ENCODE measurements around the gene EFR3B. TPM values are rescaled to one million over a fixed set of nuclear protein-coding genes. Genes with fewer than 3 reads are reported as not detected.
"Not testable (repeated sequence)": the region's sequence is repeated elsewhere in the genome, so short reads cannot be mapped to it uniquely, and the experiment has no call there.

Gene EFR3B
- total RNA-seq, 2 experiments from 2014 or later = 0.08 to 0.11 TPM

GRCh38 chr2:25112113-25112512, 70.2 kb downstream of the EFR3B start:
- DNase-seq (no peak), ATAC-seq (ENCODE audit: low read depth) (no peak)
- H3K4me1 Mint-ChIP-seq = no peaks in the 10 kb centered on the region
- no peak overlapping the region for H3K27ac Mint-ChIP-seq
- no peaks in the 10 kb centered on the region for H3K36me3 Mint-ChIP-seq
- H3K27me3 Mint-ChIP-seq = peaks cover 7% of the 10 kb centered on the region
- POLR2A ChIA-PET = no interaction called here
- H3K9me3 Mint-ChIP-seq = no peaks in the 10 kb centered on the region
- H3K4me3 Mint-ChIP-seq = no peak overlapping the region

GRCh38 chr2:25115249-25115883, 73.5 kb downstream of the EFR3B start:
- Mint-ChIP-seq H3K27me3 (peaks cover 4% of the 10 kb centered on the region), H3K27ac (no peak overlapping the region), H3K9me3 (no peaks in the 10 kb centered on the region), H3K4me3 (no peak overlapping the region), H3K4me1 (no peaks in the 10 kb centered on the region), H3K36me3 (no peaks in the 10 kb centered on the region)
- POLR2A ChIA-PET = no interaction called here
- ATAC-seq (ENCODE audit: low read depth) = no peak
- DNase-seq = no peak

GRCh38 chr2:25115902-25116301, 74.0 kb downstream of the EFR3B start:
- Mint-ChIP-seq H3K27ac (no peak overlapping the region), H3K4me1 (no peaks in the 10 kb centered on the region), H3K9me3 (no peaks in the 10 kb centered on the region), H3K27me3 (peaks cover 4% of the 10 kb centered on the region), H3K36me3 (no peaks in the 10 kb centered on the region), H3K4me3 (no peak overlapping the region)
- DNase-seq (no peak), ATAC-seq (ENCODE audit: low read depth) (no peak)
- POLR2A ChIA-PET = no interaction called here

- DNase-seq = no peak
- Mint-ChIP-seq H3K4me1 (no peaks in the 10 kb centered on the region), H3K9me3 (no peaks in the 10 kb centered on the region), H3K27ac (no peak overlapping the region), H3K27me3 (peaks cover 6% of the 10 kb centered on the region), H3K36me3 (no peaks in the 10 kb centered on the region), H3K4me3 (no peak overlapping the region)
- no peak for ATAC-seq (ENCODE audit: low read depth)
- POLR2A ChIA-PET = no interaction called here
Measured at GRCh38 chr2:25116956-25117355, 75.1 kb downstream of the EFR3B start.

GRCh38 chr2:25119263-25119662, 77.4 kb downstream of the EFR3B start:
- DNase-seq (no peak), ATAC-seq (ENCODE audit: low read depth) (no peak)
- peaks cover 2% of the 10 kb centered on the region for H3K4me1 Mint-ChIP-seq
- peaks cover 6% of the 10 kb centered on the region for H3K27me3 Mint-ChIP-seq
- no peak overlapping the region for H3K4me3 Mint-ChIP-seq
- no peaks in the 10 kb centered on the region for H3K36me3 Mint-ChIP-seq
- no peaks in the 10 kb centered on the region for H3K9me3 Mint-ChIP-seq
- no peak overlapping the region for H3K27ac Mint-ChIP-seq
- POLR2A ChIA-PET = no interaction called here

GRCh38 chr2:25122367-25122766, 80.5 kb downstream of the EFR3B start:
- POLR2A ChIA-PET = no interaction called here
- H3K27me3 Mint-ChIP-seq = peaks cover 2% of the 10 kb centered on the region
- no peaks in the 10 kb centered on the region for H3K36me3 Mint-ChIP-seq
- ATAC-seq (ENCODE audit: low read depth) (no peak), DNase-seq (no peak)
- no peak overlapping the region for H3K4me3 Mint-ChIP-seq
- H3K27ac Mint-ChIP-seq = no peak overlapping the region
- no peaks in the 10 kb centered on the region for H3K9me3 Mint-ChIP-seq
- H3K4me1 Mint-ChIP-seq = peaks cover 2% of the 10 kb centered on the region

GRCh38 chr2:25123682-25124081, 81.8 kb downstream of the EFR3B start:
- no peaks in the 10 kb centered on the region for H3K36me3 Mint-ChIP-seq
- no peak overlapping the region for H3K27ac Mint-ChIP-seq
- DNase-seq = no peak
- peaks cover 2% of the 10 kb centered on the region for H3K4me1 Mint-ChIP-seq
- H3K27me3 Mint-ChIP-seq = peaks cover 10% of the 10 kb centered on the region
- POLR2A ChIA-PET = no interaction called here
- ATAC-seq (ENCODE audit: low read depth) = no peak
- no peak overlapping the region for H3K4me3 Mint-ChIP-seq
- H3K9me3 Mint-ChIP-seq = no peaks in the 10 kb centered on the region

GRCh38 chr2:25125189-25125588, 83.3 kb downstream of the EFR3B start:
- ATAC-seq (ENCODE audit: low read depth) (no peak), DNase-seq (no peak)
- Mint-ChIP-seq H3K36me3 (no peaks in the 10 kb centered on the region), H3K4me3 (no peak overlapping the region), H3K9me3 (no peaks in the 10 kb centered on the region), H3K27ac (no peak overlapping the region), H3K4me1 (peaks cover 6% of the 10 kb centered on the region), H3K27me3 (peaks cover 13% of the 10 kb centered on the region)
- POLR2A ChIA-PET = no interaction called here

GRCh38 chr2:25125976-25126375, 84.1 kb downstream of the EFR3B start:
- peaks cover 18% of the 10 kb centered on the region for H3K27me3 Mint-ChIP-seq
- no peak for ATAC-seq (ENCODE audit: low read depth)
- H3K27ac Mint-ChIP-seq = no peak overlapping the region
- no peaks in the 10 kb centered on the region for H3K9me3 Mint-ChIP-seq
- H3K4me3 Mint-ChIP-seq = no peak overlapping the region
- H3K36me3 Mint-ChIP-seq = no peaks in the 10 kb centered on the region
- POLR2A ChIA-PET = interaction anchor here (0.7 kb wide), 1 partner anchor 172 kb away, joined by 3 read pairs; no protein-coding TSS in a partner anchor
- peaks cover 6% of the 10 kb centered on the region for H3K4me1 Mint-ChIP-seq
- no peak for DNase-seq

- POLR2A ChIA-PET = interaction anchor here (0.7 kb wide), 1 partner anchor 232 kb away, joined by 5 read pairs; no protein-coding TSS in a partner anchor
- not testable (repeated sequence) for DNase-seq; H3K36me3 Mint-ChIP-seq; H3K27ac Mint-ChIP-seq; H3K9me3 Mint-ChIP-seq; H3K4me3 Mint-ChIP-seq; H3K4me1 Mint-ChIP-seq; ATAC-seq (ENCODE audit: low read depth)
- H3K27me3 Mint-ChIP-seq = peaks cover 26% of the 10 kb centered on the region
Measured at GRCh38 chr2:25127071-25127470, 85.2 kb downstream of the EFR3B start.

- Mint-ChIP-seq H3K36me3 (no peaks in the 10 kb centered on the region), H3K27ac (no peak overlapping the region), H3K27me3 (peaks cover 32% of the 10 kb centered on the region), H3K9me3 (no peaks in the 10 kb centered on the region), H3K4me1 (peaks cover 9% of the 10 kb centered on the region), H3K4me3 (no peak overlapping the region)
- DNase-seq (no peak), ATAC-seq (ENCODE audit: low read depth) (no peak)
- POLR2A ChIA-PET = interaction anchor here (0.5 to 0.6 kb wide), 3 partner anchors 60 to 275 kb away, joined by 3 to 4 read pairs (median 3); no protein-coding TSS in a partner anchor
Measured at GRCh38 chr2:25127646-25128045, 85.8 kb downstream of the EFR3B start.

GRCh38 chr2:25129901-25130520, 88.1 kb downstream of the EFR3B start:
- peaks cover 52% of the 10 kb centered on the region for H3K27me3 Mint-ChIP-seq
- H3K4me1 Mint-ChIP-seq = peaks cover 7% of the 10 kb centered on the region
- H3K27ac Mint-ChIP-seq = no peak overlapping the region
- POLR2A ChIA-PET = interaction anchor here (1.2 to 1.5 kb wide), 2 partner anchors 154 to 157 kb away, joined by 6 to 9 read pairs; no protein-coding TSS in a partner anchor
- ATAC-seq (ENCODE audit: low read depth) (no peak), DNase-seq (no peak)
- no peak overlapping the region for H3K4me3 Mint-ChIP-seq
- H3K36me3 Mint-ChIP-seq = no peaks in the 10 kb centered on the region
- no peaks in the 10 kb centered on the region for H3K9me3 Mint-ChIP-seq

GRCh38 chr2:25131253-25131566, 89.3 kb downstream of the EFR3B start:
- POLR2A ChIA-PET = interaction anchor here (1.0 kb wide), 1 partner anchor 156 kb away, joined by 3 read pairs; no protein-coding TSS in a partner anchor
- peak overlapping the region; percentile 64 for H3K4me3 Mint-ChIP-seq
- no peak for ATAC-seq (ENCODE audit: low read depth)
- DNase-seq = no peak
- H3K9me3 Mint-ChIP-seq = no peaks in the 10 kb centered on the region
- no peak overlapping the region for H3K27ac Mint-ChIP-seq
- peaks cover 61% of the 10 kb centered on the region for H3K27me3 Mint-ChIP-seq
- H3K4me1 Mint-ChIP-seq = peaks cover 7% of the 10 kb centered on the region
- no peaks in the 10 kb centered on the region for H3K36me3 Mint-ChIP-seq

- H3K27me3 Mint-ChIP-seq = peaks cover 61% of the 10 kb centered on the region
- no peaks in the 10 kb centered on the region for H3K36me3 Mint-ChIP-seq
- POLR2A ChIA-PET = interaction anchor here (1.0 kb wide), 1 partner anchor 156 kb away, joined by 3 read pairs; no protein-coding TSS in a partner anchor
- DNase-seq (no peak), ATAC-seq (ENCODE audit: low read depth) (no peak)
- H3K4me1 Mint-ChIP-seq = peaks cover 7% of the 10 kb centered on the region
- H3K27ac Mint-ChIP-seq = no peak overlapping the region
- H3K9me3 Mint-ChIP-seq = no peaks in the 10 kb centered on the region
- peak overlapping the region; percentile 64 for H3K4me3 Mint-ChIP-seq
Measured at GRCh38 chr2:25131567-25132298, 89.9 kb downstream of the EFR3B start.
